HG02981 (cell line): ENCODE measurements around the gene TKT.

Experiments used
- ATAC-seq: cut with Tn5 transposase; IDR thresholded peaks from one replicate; pipeline ENCODE4 v1.9.1; 2021; ENCODE audit warnings: mild to moderate bottlenecking, moderate library complexity; ENCODE audit not compliant: unreplicated experiment

TKT gene

GRCh38 chr3:53199834-53200233 is 56.0 kb downstream of the TKT start:
- no peak for ATAC-seq

GRCh38 chr3:53198996-53199395 is 56.8 kb downstream of the TKT start:
- ATAC-seq, result no peak

DNA sequence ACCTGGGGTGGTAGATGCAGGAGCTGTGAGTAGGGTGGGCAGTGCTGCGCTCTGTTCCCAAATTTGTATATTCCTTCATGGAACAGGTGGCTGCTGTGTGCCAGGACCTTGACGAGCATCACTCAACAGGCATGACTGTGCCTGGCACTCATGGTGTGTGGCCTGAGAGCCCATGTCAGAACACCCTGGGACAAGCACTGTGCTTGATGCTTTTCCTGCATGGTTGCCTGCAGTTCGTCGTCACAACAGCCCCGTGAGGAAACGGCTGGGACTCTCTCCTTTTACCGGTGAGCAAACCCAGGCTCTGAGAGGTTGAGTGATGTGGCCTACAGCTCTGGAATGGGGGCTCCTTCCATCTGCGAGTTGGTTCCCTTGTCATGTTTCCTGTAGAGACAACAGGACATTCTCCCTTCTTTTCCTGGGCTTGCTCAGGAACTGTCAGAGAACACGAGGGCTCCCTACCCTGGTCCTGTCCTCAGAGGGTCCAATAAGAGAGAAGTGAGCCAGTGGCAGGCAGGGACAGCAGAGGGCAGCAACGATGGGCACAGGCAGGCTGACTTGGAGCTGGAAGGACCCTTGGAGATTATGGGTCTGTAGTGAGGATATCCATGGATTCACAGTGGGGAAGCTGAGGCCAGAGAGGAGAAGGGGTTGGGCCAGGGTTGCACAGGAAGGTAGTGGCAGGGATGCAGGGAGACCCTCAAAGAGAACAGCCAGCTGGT is 57.4 kb downstream of the TKT start:
- ATAC-seq, result no peak

GRCh38 chr3:53196575-53197407 is 59.0 kb downstream of the TKT start:
- ATAC-seq, result no peak

DNA sequence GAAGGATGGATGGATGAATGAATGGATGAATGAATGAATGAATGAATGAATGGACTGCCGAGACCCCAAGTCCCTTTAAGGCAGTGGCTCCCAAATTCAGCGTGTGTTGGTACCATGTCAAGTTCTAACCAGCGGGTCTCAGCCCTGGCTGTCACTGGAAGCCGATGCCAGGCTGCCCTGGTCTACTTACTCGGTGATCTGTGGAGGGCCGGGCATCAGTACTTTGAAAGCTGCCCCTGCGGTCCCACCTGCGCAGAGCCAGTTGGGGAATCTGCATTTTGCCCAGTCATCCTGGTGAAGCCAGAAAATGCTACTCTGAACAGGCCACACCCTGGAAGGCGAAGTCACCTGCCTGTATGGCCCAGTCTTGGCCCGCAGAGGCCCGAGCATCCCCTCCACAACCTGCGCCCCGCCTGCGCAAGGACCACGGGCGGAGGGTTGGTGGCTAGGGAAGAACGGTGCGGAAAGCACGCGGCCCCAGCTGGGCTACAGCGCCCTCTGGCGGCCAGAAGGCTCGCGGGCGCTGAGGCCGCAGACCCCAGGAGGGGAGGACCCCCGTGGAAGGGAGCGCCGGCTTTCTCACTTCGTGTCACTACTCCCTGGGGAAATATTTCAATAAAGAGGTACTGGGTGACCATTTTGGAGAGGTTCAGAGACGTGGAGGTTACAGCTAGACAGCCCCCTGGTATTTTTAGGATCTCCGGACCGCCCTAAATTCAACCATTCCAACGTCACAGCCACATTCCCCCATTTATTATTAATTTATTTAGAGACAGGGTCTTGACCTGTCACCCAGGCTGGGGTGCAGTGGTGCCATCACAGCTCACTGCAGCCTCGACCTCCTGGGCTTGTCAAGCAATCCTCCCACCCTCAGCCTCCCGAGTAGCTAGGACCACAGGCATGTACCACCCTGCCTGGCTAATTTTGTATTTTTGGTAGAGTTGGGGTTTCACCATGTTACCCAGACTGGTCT is 59.9 kb downstream of the TKT start:
- ATAC-seq, result no peak

DNA sequence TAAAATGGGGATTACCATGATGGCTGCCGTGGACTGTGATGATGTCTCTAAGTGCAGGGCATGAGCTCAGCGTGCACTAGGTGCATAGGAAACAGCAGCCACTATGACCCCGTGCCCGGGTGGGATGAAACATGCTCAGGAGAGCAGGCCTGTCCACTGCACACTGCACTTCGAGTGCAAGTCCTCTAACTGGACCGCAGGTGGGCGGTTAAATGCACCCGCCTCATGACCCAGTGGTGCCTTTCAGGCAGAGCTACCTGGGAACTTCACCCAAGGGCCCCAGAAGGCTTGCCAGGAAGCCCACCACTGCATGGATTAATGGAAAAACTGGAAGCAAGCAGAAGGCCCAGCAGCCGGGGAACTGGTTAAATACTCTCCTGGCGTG is 60.8 kb downstream of the TKT start:
- no peak for ATAC-seq

DNA sequence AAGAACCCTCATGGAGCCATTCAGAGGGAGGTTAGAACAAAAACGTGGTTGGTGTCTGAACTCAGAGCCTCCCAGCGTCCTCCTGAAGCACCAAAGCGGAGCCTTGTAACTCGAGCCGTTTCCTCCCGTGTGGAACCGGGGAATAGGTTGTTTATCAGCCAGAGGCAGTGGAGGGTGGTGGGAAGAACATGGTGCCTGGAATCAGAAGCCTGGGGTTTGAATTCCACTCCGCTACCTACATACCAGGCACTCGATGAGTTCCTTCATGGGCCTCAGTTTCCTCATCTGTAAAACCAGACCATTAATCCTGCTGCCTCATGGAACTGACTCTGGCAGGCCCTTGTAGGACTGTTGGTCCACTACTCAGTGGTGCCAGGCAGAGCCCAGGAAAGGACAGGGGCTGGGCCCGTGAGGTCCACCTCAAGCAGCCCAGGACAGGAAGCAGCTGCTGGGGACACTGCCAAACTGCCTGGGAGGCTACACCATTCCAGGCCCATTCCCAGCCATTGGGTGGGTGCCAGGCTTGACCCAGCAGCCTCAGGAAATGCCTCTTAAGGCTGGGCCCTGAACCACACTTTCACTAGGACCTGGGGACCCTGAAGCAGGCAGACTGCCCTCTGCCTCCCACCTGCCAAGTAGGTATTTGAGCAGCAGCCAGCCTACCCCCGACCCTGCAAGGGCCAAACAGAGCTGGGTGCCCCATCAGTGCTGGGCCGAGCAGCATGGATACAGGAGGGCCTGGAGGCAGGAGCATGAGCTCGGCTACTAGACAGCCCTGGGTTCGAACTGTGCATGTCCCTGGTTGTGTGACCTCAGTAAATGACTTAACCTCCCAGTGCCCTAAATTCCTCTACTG is 61.4 kb downstream of the TKT start:
- no peak for ATAC-seq

GRCh38 chr3:53193466-53194209 is 62.2 kb downstream of the TKT start:
- ATAC-seq, result no peak

- no peak for ATAC-seq
These were observed 63.2 kb downstream of the TKT start for GRCh38 chr3:53192608-53193007.

GRCh38 chr3:53191836-53192480 is 63.9 kb downstream of the TKT start:
- no peak for ATAC-seq

DNA sequence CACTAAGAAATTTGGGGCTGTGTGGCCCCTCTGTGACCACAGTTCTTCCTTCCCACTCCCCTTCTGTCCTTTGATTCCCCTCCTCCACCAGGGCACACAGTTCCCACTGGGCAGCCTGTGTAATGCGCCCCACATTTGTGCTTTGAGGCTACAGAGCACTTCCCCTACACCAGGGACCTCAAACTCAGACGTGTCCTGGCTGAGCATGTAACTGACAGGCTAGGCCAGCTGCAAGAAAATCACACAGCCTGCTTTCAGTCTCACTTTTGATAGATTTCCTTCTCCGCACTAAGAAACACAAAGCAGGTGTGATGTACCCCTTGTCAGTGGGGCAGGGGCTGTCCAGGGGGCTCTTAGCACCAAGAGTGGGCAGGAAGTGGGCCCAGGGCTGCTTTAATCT is 65.2 kb downstream of the TKT start:
- ATAC-seq, result no peak

DNA sequence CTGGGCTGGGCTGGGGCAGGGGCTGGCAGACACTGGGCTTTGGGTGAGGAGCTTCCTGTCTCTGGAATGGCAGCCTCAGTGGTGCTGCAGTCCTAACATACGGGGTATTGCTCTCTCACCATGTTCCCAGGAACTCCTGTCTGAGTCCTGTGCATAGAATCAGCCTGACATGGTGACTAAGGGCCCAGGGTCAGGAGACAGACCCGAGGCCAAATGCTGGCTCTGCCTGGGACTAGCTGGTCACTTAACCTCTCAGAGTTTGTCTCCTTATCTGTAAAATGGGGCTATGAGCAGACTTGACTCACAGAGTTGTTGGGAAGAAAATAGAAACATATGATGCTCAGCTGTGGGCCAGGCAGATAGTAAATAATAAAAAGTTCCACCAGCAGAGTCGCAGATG is 66.5 kb downstream of the TKT start:
- ATAC-seq, result no peak

DNA sequence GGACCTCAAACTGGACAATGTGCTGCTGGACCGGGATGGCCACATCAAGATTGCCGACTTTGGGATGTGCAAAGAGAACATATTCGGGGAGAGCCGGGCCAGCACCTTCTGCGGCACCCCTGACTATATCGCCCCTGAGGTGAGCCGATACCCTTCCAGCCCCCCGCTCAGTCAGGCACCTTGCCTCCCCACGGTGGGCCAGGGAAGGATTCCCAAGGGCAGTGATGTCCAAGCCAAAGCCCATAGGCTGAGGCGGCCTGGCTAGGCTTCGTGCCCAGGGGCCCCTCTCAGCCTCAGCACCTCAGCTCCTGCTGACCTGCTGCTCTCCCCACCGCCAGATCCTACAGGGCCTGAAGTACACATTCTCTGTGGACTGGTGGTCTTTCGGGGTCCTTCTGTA is 67.1 kb downstream of the TKT start:
- no peak for ATAC-seq

DNA sequence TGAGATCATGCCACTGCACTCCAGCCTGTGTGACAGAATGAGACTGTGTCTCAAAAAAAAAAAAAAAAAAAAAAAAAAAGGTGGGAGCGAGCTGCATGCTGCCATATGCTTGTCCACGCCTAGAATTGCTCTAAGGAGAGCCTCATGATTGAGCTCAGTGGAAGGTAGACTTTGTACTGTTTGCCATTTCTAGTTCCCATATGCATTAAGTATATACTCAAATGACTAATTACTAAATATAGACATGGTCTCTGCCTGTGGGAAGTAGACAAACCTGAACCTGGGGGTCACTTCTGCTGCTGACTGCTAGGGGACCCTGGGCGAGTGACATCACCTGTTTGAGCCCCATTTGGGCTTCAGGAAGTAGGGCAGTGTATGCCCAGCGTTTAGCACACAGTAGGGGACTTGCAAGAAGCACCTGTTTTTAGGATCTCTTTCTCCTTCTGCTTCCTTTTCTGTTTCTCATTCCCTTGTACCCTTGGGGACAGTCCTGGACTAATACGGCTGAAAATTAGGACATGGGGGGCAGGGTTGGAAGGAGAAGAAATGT is 67.6 kb downstream of the TKT start:
- ATAC-seq, result no peak

DNA sequence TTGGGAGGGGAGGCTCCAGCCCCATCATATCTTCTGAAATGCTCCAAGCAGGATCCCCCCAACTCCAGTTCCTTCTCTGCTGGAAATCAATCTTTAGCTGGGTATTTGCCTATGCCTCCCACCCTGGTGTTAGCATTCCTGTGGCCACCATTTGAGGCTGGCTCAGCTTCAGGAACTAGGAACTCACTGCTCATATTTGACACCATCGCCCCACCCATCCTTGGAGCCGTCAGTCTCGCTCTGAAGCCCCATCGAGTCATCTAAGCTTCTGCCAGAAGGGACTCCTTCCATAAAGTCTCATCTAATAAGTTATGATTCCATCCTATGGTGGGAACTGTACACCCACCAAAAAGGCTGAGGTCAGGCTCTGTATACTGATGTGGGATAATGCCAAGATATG is 68.4 kb downstream of the TKT start:
- ATAC-seq, result no peak

GRCh38 chr3:53186726-53187125 is 69.1 kb downstream of the TKT start:
- no peak for ATAC-seq

DNA sequence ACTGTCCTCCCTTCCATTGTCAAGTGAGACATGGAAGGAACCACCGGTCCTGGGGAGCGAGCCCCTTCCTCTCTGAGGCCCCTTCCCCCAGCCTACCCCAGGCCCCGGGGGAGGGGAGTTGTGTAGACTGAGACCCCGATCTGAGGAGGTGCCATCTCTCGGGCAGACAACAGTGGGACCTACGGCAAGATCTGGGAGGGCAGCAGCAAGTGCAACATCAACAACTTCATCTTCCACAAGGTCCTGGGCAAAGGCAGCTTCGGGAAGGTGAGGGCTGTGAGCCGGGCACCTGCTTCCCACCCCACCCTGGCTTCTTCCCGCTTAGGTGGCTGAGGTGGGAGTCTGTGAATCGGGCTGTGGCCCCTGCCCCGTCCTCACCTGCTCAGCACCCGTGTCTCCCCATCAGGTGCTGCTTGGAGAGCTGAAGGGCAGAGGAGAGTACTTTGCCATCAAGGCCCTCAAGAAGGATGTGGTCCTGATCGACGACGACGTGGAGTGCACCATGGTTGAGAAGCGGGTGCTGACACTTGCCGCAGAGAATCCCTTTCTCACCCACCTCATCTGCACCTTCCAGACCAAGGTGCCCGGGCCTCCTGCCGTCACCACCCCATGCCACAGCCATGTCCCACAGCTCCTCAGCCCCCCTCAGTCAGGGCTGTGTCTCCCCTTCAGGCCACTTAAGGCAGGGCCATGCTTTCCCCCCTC is 69.9 kb downstream of the TKT start:
- ATAC-seq, result no peak

DNA sequence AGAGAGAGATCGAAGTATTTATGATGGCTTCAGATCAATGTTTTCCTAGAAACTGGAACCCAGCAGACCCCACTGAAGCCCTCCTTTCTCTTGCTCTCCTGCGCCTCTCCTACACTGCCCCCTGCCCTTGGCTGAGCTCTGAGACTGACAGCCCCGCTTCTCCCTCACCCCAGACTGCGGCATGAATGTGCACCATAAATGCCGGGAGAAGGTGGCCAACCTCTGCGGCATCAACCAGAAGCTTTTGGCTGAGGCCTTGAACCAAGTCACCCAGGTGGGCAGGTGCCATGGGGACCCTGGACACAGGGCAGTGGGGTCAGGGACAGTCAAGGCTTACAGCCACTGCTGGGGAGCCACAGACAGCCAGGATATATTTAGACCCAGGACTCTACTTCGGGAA is 71.1 kb downstream of the TKT start:
- no peak for ATAC-seq
